22Rv1 (cell line): ENCODE measurements around the gene ZNF609.
"Not testable (repeated sequence)": the region's sequence is repeated elsewhere in the genome, so short reads cannot be mapped to it uniquely, and the experiment has no call there.

Experiments
- H3K27ac ChIP-seq: fragments of 450-650 bp; 2 replicates; pipeline ENCODE4 v1.5.1; 2017
- CTCF ChIP-seq: fragments of 450-650 bp; IDR thresholded peaks from 2 replicates; pipeline ENCODE4 v1.5.1; 2017; ENCODE audit warnings: mild to moderate bottlenecking
- ZFX ChIP-seq: fragments of 450-650 bp; IDR thresholded peaks from 2 replicates; pipeline ENCODE4 v1.6.1; 2017; ENCODE audit warnings: antibody characterized with exemption, borderline replicate concordance

Gene ZNF609

GRCh38 chr15:64630396-64631107 is 170.2 kb downstream of the ZNF609 start:
- H3K27ac ChIP-seq: no peak overlapping the region

GRCh38 chr15:64632639-64633038 is 172.3 kb downstream of the ZNF609 start:
- not testable (repeated sequence) for H3K27ac ChIP-seq

More at GRCh38 chr15:64630396-64631107, 170.2 kb downstream of the ZNF609 start:
- no peak for TF ChIP-seq ZFX

GRCh38 chr15:64633332-64633731 is 173.0 kb downstream of the ZNF609 start:
- H3K27ac ChIP-seq: no peak overlapping the region
- TF ChIP-seq ZFX (no peak), CTCF (no peak)

GRCh38 chr15:64634027-64634426 is 173.6 kb downstream of the ZNF609 start:
- TF ChIP-seq ZFX: no peak
- no peak for TF ChIP-seq CTCF
- peak overlapping the region; percentile 63; the same call in 1 of the 2 replicates for H3K27ac ChIP-seq

GRCh38 chr15:64634576-64635498 is 174.5 kb downstream of the ZNF609 start:
- no peak for TF ChIP-seq ZFX
- H3K27ac ChIP-seq: peak overlapping the region; percentile 63

GRCh38 chr15:64635499-64636495 is 175.4 kb downstream of the ZNF609 start:
- no peak for TF ChIP-seq ZFX
- no peak for TF ChIP-seq CTCF
- H3K27ac ChIP-seq: peak overlapping the region; percentile 63

- H3K27ac ChIP-seq: no peak overlapping the region
- TF ChIP-seq ZFX (no peak), CTCF (no peak)
These were observed 176.2 kb downstream of the ZNF609 start for GRCh38 chr15:64636556-64636955.

- H3K27ac ChIP-seq: no peak overlapping the region
- TF ChIP-seq CTCF: no peak
- no peak for TF ChIP-seq ZFX
These were observed 177.0 kb downstream of the ZNF609 start for GRCh38 chr15:64637412-64637811.

GRCh38 chr15:64639744-64640143 is 179.4 kb downstream of the ZNF609 start:
- H3K27ac ChIP-seq: peak overlapping the region; percentile 69
